Brain microvascular endothelial cell (primary cell): ENCODE measurements around the gene ARID5B.

Source experiments
- DNase-seq: peaks from one replicate; pipeline ENCODE4 v3.0.0-alpha.2; 2020
- H3K27ac ChIP-seq: fragments of 250-450 bp; sonication (Bioruptor Pico); 2 replicates; pipeline ENCODE4 v1.5.1; 2020; ENCODE audit warnings: mild to moderate bottlenecking, moderate library complexity
- H3K27me3 ChIP-seq: fragments of 250-450 bp; sonication (Bioruptor Pico); replicated peaks from 2 replicates; pipeline ENCODE4 v1.5.1; 2020; ENCODE audit warnings: mild to moderate bottlenecking
- H3K36me3 ChIP-seq: fragments of 250-450 bp; sonication (Bioruptor Pico); replicated peaks from 2 replicates; pipeline ENCODE4 v1.5.1; 2020; ENCODE audit warnings: mild to moderate bottlenecking
- H3K4me3 ChIP-seq: 2 replicates; pipeline ENCODE4 v1.5.1; 2011; ENCODE audit warnings: low read depth, mild to moderate bottlenecking, control low read depth, low read length, moderate library complexity
- CTCF ChIP-seq: IDR thresholded peaks from 2 replicates; pipeline ENCODE4 v1.5.1; 2011; ENCODE audit warnings: low read depth, mild to moderate bottlenecking, moderate library complexity, low read length, control low read depth, inconsistent platforms; ENCODE audit errors: missing control alignments
- in situ Hi-C: cut with HindIII; loops from 2 replicates; pipeline ENCODE4 v1.10.0; 2017; ENCODE audit warnings: low sequenced_read_pairs, low pct_ligation_motif_present

The ARID5B gene

GRCh38 chr10:62082271-62082656 lies 180.8 kb downstream of the ARID5B start:
- Histone ChIP-seq H3K4me3 (no peak overlapping the region), H3K27me3 (no peaks in the 10 kb centered on the region), H3K27ac (peak overlapping the region; percentile 96), H3K36me3 (peaks cover 19% of the 10 kb centered on the region)
- TF ChIP-seq CTCF: no peak
- in situ Hi-C loops: loop anchor here (25.0 kb wide), 1 partner anchor 155 kb away; no protein-coding TSS in a partner anchor
- no peak for DNase-seq

GRCh38 chr10:62082729-62083411 lies 181.4 kb downstream of the ARID5B start:
- Histone ChIP-seq H3K27me3 (no peaks in the 10 kb centered on the region), H3K4me3 (no peak overlapping the region), H3K36me3 (peaks cover 22% of the 10 kb centered on the region), H3K27ac (peak overlapping the region; percentile 96)
- in situ Hi-C loops: loop anchor here (25.0 kb wide), 1 partner anchor 154 kb away; no protein-coding TSS in a partner anchor
- DNase-seq: peak; percentile 49
- no peak for TF ChIP-seq CTCF

GRCh38 chr10:62083412-62084267 lies 182.1 kb downstream of the ARID5B start:
- no peaks in the 10 kb centered on the region for H3K27me3 ChIP-seq
- H3K36me3 ChIP-seq: peaks cover 29% of the 10 kb centered on the region
- H3K4me3 ChIP-seq: no peak overlapping the region
- H3K27ac ChIP-seq: peak overlapping the region; percentile 96
- DNase-seq: peak; percentile 85
- in situ Hi-C loops: loop anchor here (25.0 kb wide), 1 partner anchor 154 kb away; no protein-coding TSS in a partner anchor
- TF ChIP-seq CTCF: no peak

GRCh38 chr10:62084451-62084850 lies 183.0 kb downstream of the ARID5B start:
- no peak for TF ChIP-seq CTCF

GRCh38 chr10:62085404-62085803 lies 183.9 kb downstream of the ARID5B start:
- H3K4me3 ChIP-seq: no peak overlapping the region
- peaks cover 38% of the 10 kb centered on the region for H3K36me3 ChIP-seq
- H3K27me3 ChIP-seq: no peaks in the 10 kb centered on the region
- in situ Hi-C loops: loop anchor here (25.0 kb wide), 1 partner anchor 152 kb away; no protein-coding TSS in a partner anchor
- TF ChIP-seq CTCF: no peak
- no peak for DNase-seq
- H3K27ac ChIP-seq: peak overlapping the region; percentile 96

More at GRCh38 chr10:62084451-62084850, 183.0 kb downstream of the ARID5B start:
- in situ Hi-C loops: loop anchor here (25.0 kb wide), 1 partner anchor 153 kb away; no protein-coding TSS in a partner anchor
- Histone ChIP-seq H3K36me3 (peaks cover 33% of the 10 kb centered on the region), H3K27me3 (no peaks in the 10 kb centered on the region), H3K27ac (peak overlapping the region; percentile 96), H3K4me3 (no peak overlapping the region)
- no peak for DNase-seq
